Spleen (tissue), 7 donors: ENCODE measurements around the gene DNM3.

Experiments used
- CTCF ChIP-seq, 11 experiments: fragments of 200-600 bp in 7 of 11; fragments of 450-650 bp in 4 of 11; sonication (generic) in 4 of 11; IDR thresholded peaks in 8 of 11; conservative IDR thresholded peaks in 3 of 11; 1 replicate in 7 of 11; 2 replicates in 4 of 11; pipeline versions ENCODE4 v1.4.0 to v1.8.0; 2016 to 2021; ENCODE audit warnings: antibody characterized with exemption in 11 of 11, inconsistent platforms in 4 of 11, mild to moderate bottlenecking in 1 of 11
- POLR2A ChIP-seq, 3 donors: fragments of 450-650 bp; IDR thresholded peaks; one replicate each; pipeline ENCODE4 v1.5.1; 2017; ENCODE audit warnings: antibody characterized with exemption in 3 of 3, mild to moderate bottlenecking in 1 of 3
- POLR2AphosphoS5 ChIP-seq, 3 donors: sonication (generic); formaldehyde crosslinking; IDR thresholded peaks; one replicate each; pipeline ENCODE4 v1.5.1; 2017; ENCODE audit warnings: antibody characterized with exemption in 3 of 3
- donor health status: DM: no; HTN: no; CAD: no; lungs with moderate emphysema.
- donor health status: DM: no; HTN: no; CAD: no.
- donor health status: DM: no; HTN: no; CAD: no.

- TF ChIP-seq POLR2A (IDR thresholded peaks at IDR 0.05) = no peak
- TF ChIP-seq CTCF (IDR thresholded peaks at IDR 0.05 in 8 of 11, conservative IDR thresholded peaks at IDR 0.05 in 3 of 11) = no peak
- TF ChIP-seq POLR2AphosphoS5 (IDR thresholded peaks at IDR 0.05) = no peak
Measured at GRCh38 chr1:172112576-172112975, 271.3 kb downstream of the DNM3 start.
